HepG2 (cell line): ENCODE data around the gene IL12A. TPM values are rescaled to one million over a fixed set of nuclear protein-coding genes. Genes with fewer than 3 reads are reported as not detected.

Experiments
- ATAC-seq: fragments of 200-7000 bp; cut with Tn5 transposase; 3 replicates; pipeline ENCODE4 v1.9.1; 2020; ENCODE audit warnings: mild to moderate bottlenecking, moderate library complexity
- BruUV-seq: library from RNA; stranded (reverse); fragments of 400-500 nt; replicated peaks from 2 replicates; lab custom pipeline; 2021; lab: Mats Ljungman, UMichigan
- CTCF ChIA-PET: fragments of 300-600 bp; formaldehyde crosslinking; extraction: SDS; loops from one replicate; lab custom pipeline; 2021; ENCODE audit warnings: low total read pairs, inconsistent platforms, low intra/inter-chr PET ratio; lab: Yijun Ruan, JAX
- POLR2A ChIA-PET: fragments of 350-600 bp; sonication (Branson Sonifier 250); formaldehyde crosslinking; loops from one replicate; lab custom pipeline; 2020; ENCODE audit warnings: antibody characterized with exemption, inconsistent platforms; lab: Yijun Ruan, JAX
- DNase-seq: peaks from one replicate; pipeline ENCODE4 v3.0.0-alpha.2; 2015; ENCODE audit warnings: low spot score
- FAIRE-seq: peaks from 3 replicates; lab custom pipeline; 2011; peaks lifted over from hg19 to GRCh38; lab: Jason Lieb, UNC
- H2AFZ ChIP-seq: one replicate; pipeline ENCODE4 v1.6.1; 2011; ENCODE audit warnings: low read length, inconsistent platforms
- H3K27ac ChIP-seq: fragments of 300-600 bp; 3 replicates; pipeline ENCODE4 v1.8.0; 2011; ENCODE audit warnings: mixed run types, mild to moderate bottlenecking, mixed read lengths, low read length, inconsistent platforms; ENCODE audit not compliant: insufficient read depth; ENCODE audit errors: extremely low read length
- H3K27me3 ChIP-seq, 2 experiments: fragments of 200-600 bp in 1 of 2; 2 replicates in 1 of 2; 3 replicates in 1 of 2; pipeline versions ENCODE4 v1.6.0 to v1.8.0; 2011; ENCODE audit warnings: low read length in 2 of 2, mild to moderate bottlenecking in 2 of 2, moderate library complexity in 2 of 2, inconsistent platforms in 1 of 2; ENCODE audit not compliant: insufficient read depth in 2 of 2, control insufficient read depth in 1 of 2
- H3K36me3 ChIP-seq, 2 experiments: fragments of 200-600 bp in 1 of 2; replicated peaks in 1 of 2; 2 replicates in 1 of 2; 3 replicates in 1 of 2; pipeline versions ENCODE4 v1.5.1 to v1.8.0; 2011; ENCODE audit warnings: low read length in 2 of 2, inconsistent platforms in 1 of 2; ENCODE audit not compliant: insufficient read depth in 2 of 2, control insufficient read depth in 1 of 2
- H3K4me1 ChIP-seq: 2 replicates; pipeline ENCODE4 v1.5.1; 2012; ENCODE audit warnings: low read length, inconsistent platforms; ENCODE audit not compliant: insufficient read depth
- H3K4me2 ChIP-seq: 2 replicates; pipeline ENCODE4 v1.6.0; 2011; ENCODE audit warnings: low read depth, low read length, inconsistent platforms
- H3K4me3 ChIP-seq, 3 experiments: fragments of 200-600 bp in 1 of 3; sonication (generic), shearing (Covaris generic) in 1 of 3; replicated peaks in 1 of 3; 2 replicates each; pipeline ENCODE4 v1.5.1; 2011 to 2016; ENCODE audit warnings: low read length in 3 of 3, inconsistent platforms in 2 of 3, low read depth in 2 of 3, mild to moderate bottlenecking in 2 of 3, control low read depth in 1 of 3, mixed read lengths in 1 of 3; ENCODE audit not compliant: insufficient read depth in 1 of 3
- H3K79me2 ChIP-seq: one replicate; pipeline ENCODE4 v1.6.1; 2011; ENCODE audit warnings: low read length, inconsistent platforms; ENCODE audit not compliant: insufficient read depth
- H3K9ac ChIP-seq: 2 replicates; pipeline ENCODE4 v1.6.0; 2011; ENCODE audit warnings: mild to moderate bottlenecking, low read depth, low read length, inconsistent platforms; ENCODE audit not compliant: insufficient read depth
- H3K9me3 ChIP-seq: 2 replicates; pipeline ENCODE4 v1.5.1; 2012; ENCODE audit warnings: mild to moderate bottlenecking, low read length
- H4K20me1 ChIP-seq: 2 replicates; pipeline ENCODE4 v1.6.0; 2011; ENCODE audit warnings: inconsistent platforms, mild to moderate bottlenecking, low read length, moderate library complexity; ENCODE audit not compliant: insufficient read depth
- AKAP8 ChIP-seq: sonication (generic); formaldehyde crosslinking; IDR thresholded peaks from 2 replicates; pipeline ENCODE4 v1.5.1; 2020; ENCODE audit warnings: mild to moderate bottlenecking, missing genetic modification reagents
- DR1 ChIP-seq: sonication (generic); formaldehyde crosslinking; IDR thresholded peaks from 2 replicates; pipeline ENCODE4 v1.8.0; 2021; ENCODE audit warnings: mild to moderate bottlenecking, missing genetic modification reagents, inconsistent platforms
- FOXP1 ChIP-seq, 2 experiments: fragments of 450-650 bp in 1 of 2; IDR thresholded peaks; 2 replicates each; pipeline ENCODE4 v1.6.1; 2017 to 2018; ENCODE audit warnings: antibody characterized with exemption in 1 of 2
- KDM3A ChIP-seq: IDR thresholded peaks from 2 replicates; pipeline ENCODE4 v1.6.1; 2018; ENCODE audit warnings: low read depth, missing compliant biosample characterization
- MIER3 ChIP-seq: IDR thresholded peaks from 2 replicates; pipeline ENCODE4 v1.6.1; 2016; ENCODE audit warnings: missing compliant biosample characterization, borderline replicate concordance
- POLR2AphosphoS2 ChIP-seq: IDR thresholded peaks from 2 replicates; pipeline ENCODE4 v1.6.1; 2011; ENCODE audit warnings: low read depth, low read length, improper control_type of control experiment
- SP1 ChIP-seq, 2 experiments: fragments of 450-650 bp in 1 of 2; sonication (generic) in 1 of 2; formaldehyde crosslinking in 1 of 2; IDR thresholded peaks; 2 replicates each; pipeline versions ENCODE4 v1.4.0 to v1.6.1; 2016 to 2020; ENCODE audit warnings: missing genetic modification reagents in 1 of 2
- STAG1 ChIP-seq: sonication (generic); formaldehyde crosslinking; IDR thresholded peaks from 2 replicates; pipeline ENCODE4 v1.4.0; 2020; ENCODE audit warnings: missing genetic modification reagents
- WGBS: methylation state at CpG from one replicate; pipeline ENCODE4 v1.1.6; 2017; ENCODE audit warnings: low lambda C conversion rate; 5-methylcytosine and 5-hydroxymethylcytosine counted together
- in situ Hi-C: cut with HindIII; loops from 2 replicates; pipeline ENCODE4 v1.10.0; 2017; ENCODE audit warnings: low pct_unique_long_range_greater_than_20kb; ENCODE audit not compliant: extremely low pct_ligation_motif_present
- intact Hi-C: fragments of 100-400 bp; cut with micrococcal nuclease; formaldehyde crosslinking; loops from one replicate; pipeline ENCODE4 v1.10.0; 2022; ENCODE audit not compliant: unreplicated experiment
- polyA plus RNA-seq, 8 experiments: library from polyadenylated mRNA; depleted of rRNA in 3 of 8; stranded (reverse) in 7 of 8; unstranded in 1 of 8; fragments of >200 nt; fragmentation: Illumina TruSeq in 4 of 8; extraction: Trizol in 4 of 8; gene quantifications; 2 replicates each; pipeline versions ENCODE4 v1.2.1 to v1.2.3, GENCODE V29; 2011 to 2016; ENCODE audit warnings: low read depth in 4 of 8, missing spikeins in 1 of 8, mixed read lengths in 1 of 8; ENCODE audit not compliant: insufficient read depth in 1 of 8
- total RNA-seq, 5 experiments: library from RNA; depleted of rRNA; stranded (reverse); fragments of >200 nt; fragmentation: Illumina TruSeq; extraction: Trizol; gene quantifications; 2 replicates each; pipeline ENCODE4 v1.2.3, GENCODE V29; 2016; ENCODE audit warnings: low read depth in 1 of 5
- TF ChIP-seq, protein P1 (sequence below): sonication (generic); formaldehyde crosslinking; IDR thresholded peaks from 2 replicates; pipeline ENCODE4 v1.4.0; 2020; ENCODE audit warnings: low read depth, mild to moderate bottlenecking, missing genetic modification reagents
- TF ChIP-seq, protein P2 (sequence below): IDR thresholded peaks from 2 replicates; pipeline ENCODE4 v1.6.1; 2018; ENCODE audit warnings: missing genetic modification reagents, mild to moderate bottlenecking, missing compliant biosample characterization
- TF ChIP-seq, protein P3 (sequence below): sonication (generic); formaldehyde crosslinking; IDR thresholded peaks from 2 replicates; pipeline ENCODE4 v1.8.1; 2023; ENCODE audit warnings: mild to moderate bottlenecking, moderate library complexity, missing genetic modification reagents
- TF ChIP-seq, protein P4 (sequence below): IDR thresholded peaks from 2 replicates; pipeline ENCODE4 v1.6.1; 2016; ENCODE audit warnings: missing genetic modification reagents, missing compliant biosample characterization
- TF ChIP-seq, protein P5 (sequence below), 2 experiments: sonication (generic) in 1 of 2; formaldehyde crosslinking in 1 of 2; IDR thresholded peaks; 2 replicates each; pipeline versions ENCODE4 v1.4.0 to v1.6.1; 2016 to 2020; ENCODE audit warnings: borderline replicate concordance in 1 of 2, low read depth in 1 of 2, mild to moderate bottlenecking in 1 of 2, missing genetic modification reagents in 1 of 2

Gene IL12A
- total and polyA plus RNA-seq, 2 of the 13 experiments (the other 11 are each of a cell fraction or from before 2014, with no cell fraction given): 0.36 to 1.1 TPM

DNA sequence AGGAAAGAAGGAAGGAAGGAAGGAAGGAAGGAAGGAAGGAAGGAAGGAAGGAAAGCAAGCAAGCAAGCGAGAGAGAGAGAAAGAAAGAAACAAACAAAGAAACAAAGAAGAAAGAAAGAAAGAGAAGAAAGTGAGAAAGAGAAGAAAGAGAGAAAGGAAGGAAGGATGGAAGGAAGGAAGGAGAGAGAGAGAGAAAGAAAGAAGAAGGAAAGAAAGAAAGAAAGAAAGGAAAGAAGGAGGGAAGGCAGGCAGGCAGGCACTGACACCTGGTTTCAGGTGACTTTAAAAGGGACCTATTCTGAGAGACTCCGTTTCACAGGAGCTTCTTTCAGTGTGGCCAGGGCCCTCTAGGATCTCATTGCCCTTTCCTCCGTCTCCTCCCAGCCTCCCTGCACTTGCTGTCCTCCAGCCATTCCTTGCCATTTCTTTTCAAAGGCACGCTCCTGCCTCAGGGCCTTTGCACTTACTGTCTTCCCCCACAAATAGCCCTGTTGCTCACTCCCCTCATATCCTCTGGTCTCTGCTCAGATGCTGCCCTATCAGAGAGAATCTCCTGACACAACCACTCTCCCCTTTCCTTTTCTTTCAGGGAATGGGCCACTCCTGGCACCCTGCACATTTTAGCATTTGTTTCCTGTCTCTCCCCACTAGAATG lies 31.5 kb downstream of the IL12A start:
- WGBS: 52% methylated on average over 4 of the region's 4 CpGs
- Histone ChIP-seq H3K4me2 (no peak overlapping the region), H3K27me3 (peaks cover 0 to 5% of the 10 kb centered on the region in 2 experiments; a peak in 1 of 5 replicates), H3K9me3 (no peaks in the 10 kb centered on the region), H3K9ac (no peak overlapping the region), H3K27ac (no peak overlapping the region), H3K36me3 (no peaks in the 10 kb centered on the region), H4K20me1 (no peaks in the 10 kb centered on the region), H3K4me1 (no peaks in the 10 kb centered on the region; the same call in 1 of the 2 replicates), H3K79me2 (no peaks in the 10 kb centered on the region), H3K4me3 (no peak overlapping the region), H2AFZ (no peak overlapping the region)
- intact Hi-C loops: no loop called here
- ATAC-seq: no peak
- no TSS peak for BruUV-seq
- POLR2A ChIA-PET: no interaction called here
- no peak for DNase-seq
- CTCF ChIA-PET: no interaction called here
- no peak for FAIRE-seq
- in situ Hi-C loops: no loop called here
- no peak for TF ChIP-seq DR1 (CRISPR knock-in tag)
- TF ChIP-seq AKAP8 (CRISPR knock-in tag): no peak
- TF ChIP-seq, protein P1, sequence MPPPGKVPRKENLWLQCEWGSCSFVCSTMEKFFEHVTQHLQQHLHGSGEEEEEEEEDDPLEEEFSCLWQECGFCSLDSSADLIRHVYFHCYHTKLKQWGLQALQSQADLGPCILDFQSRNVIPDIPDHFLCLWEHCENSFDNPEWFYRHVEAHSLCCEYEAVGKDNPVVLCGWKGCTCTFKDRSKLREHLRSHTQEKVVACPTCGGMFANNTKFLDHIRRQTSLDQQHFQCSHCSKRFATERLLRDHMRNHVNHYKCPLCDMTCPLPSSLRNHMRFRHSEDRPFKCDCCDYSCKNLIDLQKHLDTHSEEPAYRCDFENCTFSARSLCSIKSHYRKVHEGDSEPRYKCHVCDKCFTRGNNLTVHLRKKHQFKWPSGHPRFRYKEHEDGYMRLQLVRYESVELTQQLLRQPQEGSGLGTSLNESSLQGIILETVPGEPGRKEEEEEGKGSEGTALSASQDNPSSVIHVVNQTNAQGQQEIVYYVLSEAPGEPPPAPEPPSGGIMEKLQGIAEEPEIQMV (CRISPR knock-in tag): no peak
- TF ChIP-seq, protein P2, sequence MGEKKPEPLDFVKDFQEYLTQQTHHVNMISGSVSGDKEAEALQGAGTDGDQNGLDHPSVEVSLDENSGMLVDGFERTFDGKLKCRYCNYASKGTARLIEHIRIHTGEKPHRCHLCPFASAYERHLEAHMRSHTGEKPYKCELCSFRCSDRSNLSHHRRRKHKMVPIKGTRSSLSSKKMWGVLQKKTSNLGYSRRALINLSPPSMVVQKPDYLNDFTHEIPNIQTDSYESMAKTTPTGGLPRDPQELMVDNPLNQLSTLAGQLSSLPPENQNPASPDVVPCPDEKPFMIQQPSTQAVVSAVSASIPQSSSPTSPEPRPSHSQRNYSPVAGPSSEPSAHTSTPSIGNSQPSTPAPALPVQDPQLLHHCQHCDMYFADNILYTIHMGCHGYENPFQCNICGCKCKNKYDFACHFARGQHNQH (CRISPR knock-in tag): no peak
- no peak for TF ChIP-seq MIER3
- no peak for TF ChIP-seq STAG1
- no peak for TF ChIP-seq FOXP1 (IDR thresholded peaks at IDR 0.05)
- no peak for TF ChIP-seq FOXP1 (CRISPR knock-in tag; IDR thresholded peaks at IDR 0.05)
- TF ChIP-seq, protein P3, sequence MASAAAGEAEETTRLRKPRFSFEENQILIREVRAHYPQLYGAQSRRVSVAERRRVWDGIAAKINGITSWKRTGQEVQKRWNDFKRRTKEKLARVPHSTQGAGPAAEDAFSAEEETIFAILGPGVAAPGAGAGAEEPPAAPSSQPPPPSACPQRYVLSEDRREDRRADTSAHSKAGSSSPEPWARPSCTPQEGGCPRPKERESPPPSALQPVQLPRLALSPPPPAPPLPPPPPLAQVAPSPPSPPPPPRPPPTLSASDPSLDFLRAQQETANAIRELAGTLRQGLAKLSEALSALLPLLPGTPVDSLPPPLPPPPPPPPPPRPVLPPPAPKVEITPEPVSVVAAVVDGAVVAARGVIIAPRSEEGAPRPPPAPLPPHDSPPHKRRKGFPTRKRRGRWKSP (CRISPR knock-in tag): no peak
- no peak for TF ChIP-seq POLR2AphosphoS2
- TF ChIP-seq, protein P4, sequence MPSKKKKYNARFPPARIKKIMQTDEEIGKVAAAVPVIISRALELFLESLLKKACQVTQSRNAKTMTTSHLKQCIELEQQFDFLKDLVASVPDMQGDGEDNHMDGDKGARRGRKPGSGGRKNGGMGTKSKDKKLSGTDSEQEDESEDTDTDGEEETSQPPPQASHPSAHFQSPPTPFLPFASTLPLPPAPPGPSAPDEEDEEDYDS (CRISPR knock-in tag): no peak
- TF ChIP-seq SP1 (IDR thresholded peaks at IDR 0.05): no peak
- no peak for TF ChIP-seq SP1 (CRISPR knock-in tag; IDR thresholded peaks at IDR 0.05)
- no peak for TF ChIP-seq KDM3A (CRISPR knock-in tag)
- TF ChIP-seq, protein P5, sequence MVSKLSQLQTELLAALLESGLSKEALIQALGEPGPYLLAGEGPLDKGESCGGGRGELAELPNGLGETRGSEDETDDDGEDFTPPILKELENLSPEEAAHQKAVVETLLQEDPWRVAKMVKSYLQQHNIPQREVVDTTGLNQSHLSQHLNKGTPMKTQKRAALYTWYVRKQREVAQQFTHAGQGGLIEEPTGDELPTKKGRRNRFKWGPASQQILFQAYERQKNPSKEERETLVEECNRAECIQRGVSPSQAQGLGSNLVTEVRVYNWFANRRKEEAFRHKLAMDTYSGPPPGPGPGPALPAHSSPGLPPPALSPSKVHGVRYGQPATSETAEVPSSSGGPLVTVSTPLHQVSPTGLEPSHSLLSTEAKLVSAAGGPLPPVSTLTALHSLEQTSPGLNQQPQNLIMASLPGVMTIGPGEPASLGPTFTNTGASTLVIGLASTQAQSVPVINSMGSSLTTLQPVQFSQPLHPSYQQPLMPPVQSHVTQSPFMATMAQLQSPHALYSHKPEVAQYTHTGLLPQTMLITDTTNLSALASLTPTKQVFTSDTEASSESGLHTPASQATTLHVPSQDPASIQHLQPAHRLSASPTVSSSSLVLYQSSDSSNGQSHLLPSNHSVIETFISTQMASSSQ (IDR thresholded peaks at IDR 0.05; ENCODE audit: low read depth): no peak
- TF ChIP-seq, protein P5 (CRISPR knock-in tag; IDR thresholded peaks at IDR 0.05; ENCODE audit: borderline replicate concordance): no peak
